Adrenal gland (tissue), 12 donors: Measurements from ENCODE around the gene COPE. TPM values are rescaled to one million over a fixed set of nuclear protein-coding genes. Genes with fewer than 3 reads are reported as not detected.
"Not testable (repeated sequence)": the region's sequence is repeated elsewhere in the genome, so short reads cannot be mapped to it uniquely, and the experiment has no call there.

Experiments used
- DNase-seq, 7 donors: peaks; one replicate each; pipeline ENCODE4 v3.0.0-alpha.2; 2019 to 2020
- H3K27ac ChIP-seq, 5 donors: fragments of 200-600 bp; sonication (generic) in 4 of 5; 1 replicate in 3 of 5; 2 replicates in 2 of 5; pipeline versions ENCODE4 v1.5.1 to v1.8.0; 2016 to 2020; ENCODE audit warnings: mild to moderate bottlenecking in 1 of 5
- H3K27me3 ChIP-seq: fragments of 200-600 bp; 2 replicates; pipeline ENCODE4 v1.8.0; 2021
- H3K36me3 ChIP-seq, 2 donors: fragments of 200-600 bp; replicated peaks in 1 of 2; 1 replicate in 1 of 2; 2 replicates in 1 of 2; pipeline versions ENCODE4 v1.5.1 to v1.8.0; 2018 to 2022
- H3K4me1 ChIP-seq, 2 donors: fragments of 200-600 bp; replicated peaks in 1 of 2; 1 replicate in 1 of 2; 2 replicates in 1 of 2; pipeline versions ENCODE4 v1.5.1 to v1.8.0; 2018 to 2021
- H3K4me3 ChIP-seq, 4 donors: fragments of 200-600 bp; sonication (generic) in 3 of 4; one replicate each; pipeline ENCODE4 v1.5.1; 2016 to 2018
- H3K9me3 ChIP-seq, 3 donors: fragments of 200-600 bp; sonication (generic) in 1 of 3; replicated peaks in 1 of 3; 1 replicate in 2 of 3; 2 replicates in 1 of 3; pipeline versions ENCODE4 v1.5.1 to v1.8.0; 2016 to 2021
- CTCF ChIP-seq, 6 experiments: fragments of 450-650 bp in 4 of 6; fragments of 200-600 bp in 2 of 6; sonication (generic) in 1 of 6; IDR thresholded peaks; 1 replicate in 5 of 6; 2 replicates in 1 of 6; pipeline versions ENCODE4 v1.5.1 to v1.8.0; 2016 to 2021; ENCODE audit warnings: antibody characterized with exemption in 6 of 6, mild to moderate bottlenecking in 2 of 6, moderate library complexity in 1 of 6
- POLR2A ChIP-seq, 2 donors: fragments of 450-650 bp; IDR thresholded peaks; one replicate each; pipeline ENCODE4 v1.6.1; 2017; ENCODE audit warnings: antibody characterized with exemption in 2 of 2, mild to moderate bottlenecking in 2 of 2, moderate library complexity in 1 of 2
- WGBS, 4 donors: extraction: QIAGEN DNeasy Blood & Tissue Kit in 2 of 4; methylation state at CpG; one replicate each; pipeline versions ENCODE4 v1.1.5 to v1.1.7; 2013 to 2017; 5-methylcytosine and 5-hydroxymethylcytosine counted together
- intact Hi-C, 2 donors: fragments of 100-400 bp; cut with DNase I; formaldehyde crosslinking; loops; one replicate each; pipeline versions ENCODE4 v1.14.1 to v1.15.0; 2022 to 2023
- polyA plus RNA-seq, 3 donors: library from polyadenylated mRNA; stranded (reverse); fragments of 200-250 nt in 2 of 3; fragments of 350-450 nt in 1 of 3; fragmentation: Illumina TruSeq in 1 of 3; extraction: RNeasy Lipid Tissue Mini Kit (QIAGEN cat#74804) in 1 of 3; gene quantifications; one replicate each; pipeline ENCODE4 v1.2.3, GENCODE V29; 2013 to 2014
- total RNA-seq, 9 donors: library from RNA; depleted of rRNA in 4 of 9; stranded (reverse); fragments of >200 nt in 4 of 9; fragments of 120-200 nt in 1 of 9; fragmentation: NEBNext Ultra II Directional in 1 of 9; extraction: Animal tissue kit (Norgen Biotek cat#: 25700) in 1 of 9; gene quantifications; one replicate each; pipeline versions ENCODE4 v1.1.0 to v1.2.4, GENCODE V29; 2013 to 2023
- donor health status: healthy with polysubstance abuse.
- donor health status: Bipolar disorder and iron deficiency.
- donor health status: DM: yes; HTN: yes; CAD: no.
- donor health status: DM: no; HTN: no; CAD: no.
- donor health status: DM: no; HTN: no; CAD: no.
- donor health status: DM: yes; HTN: yes; CAD: no.

The COPE gene
- total and polyA plus RNA-seq, 12 donors = 45.1 to 400 (median 298) TPM

- Histone ChIP-seq H3K4me3 (no peak overlapping the region), H3K36me3 (peaks cover 0 to 59% of the 10 kb centered on the region in 2 donors), H3K27me3 (no peaks in the 10 kb centered on the region), H3K9me3 (no peaks in the 10 kb centered on the region), H3K4me1 (peaks cover 19 to 20% of the 10 kb centered on the region in 2 donors), H3K27ac (no peak overlapping the region)
- WGBS, 4 donors = 76 to 88% (median 85%) methylated on average over 8 to 29 of the region's 29 CpGs
- peak in 1 of 7 donors; percentile 22 for DNase-seq
- TF ChIP-seq POLR2A (IDR thresholded peaks at IDR 0.05) = no peak
- no peak for TF ChIP-seq CTCF (IDR thresholded peaks at IDR 0.05)
- intact Hi-C loops = loop anchor here in 1 of 2 donors (10.0 kb wide), 1 partner anchor 458 kb away; no protein-coding TSS in a partner anchor
These were observed 3.2 kb upstream of the COPE start for GRCh38 chr19:18922228-18922985.

- WGBS, 4 donors = 94 to 98% (median 95%) methylated on average over 4 to 17 of the region's 17 CpGs
- peaks cover 21% of the 10 kb centered on the region in 2 donors for H3K4me1 ChIP-seq
- peaks cover 0 to 52% of the 10 kb centered on the region in 2 donors for H3K36me3 ChIP-seq
- H3K27ac ChIP-seq = no peak overlapping the region
- intact Hi-C loops = loop anchor here in 1 of 2 donors (10.0 kb wide), 1 partner anchor 457 kb away; no protein-coding TSS in a partner anchor
- H3K4me3 ChIP-seq = no peak overlapping the region
- TF ChIP-seq CTCF (IDR thresholded peaks at IDR 0.05) = no peak
- no peak for TF ChIP-seq POLR2A (IDR thresholded peaks at IDR 0.05)
- DNase-seq = no peak
- H3K27me3 ChIP-seq = no peaks in the 10 kb centered on the region
- no peaks in the 10 kb centered on the region for H3K9me3 ChIP-seq
These were observed 2.4 kb upstream of the COPE start for GRCh38 chr19:18921593-18921992.

GRCh38 chr19:18920400-18920799 is 1.2 kb upstream of the COPE start:
- H3K27me3 ChIP-seq = no peaks in the 10 kb centered on the region
- DNase-seq = no peak
- H3K27ac ChIP-seq = peak overlapping the region in 1 of 5 donors; percentile 73
- peaks cover 21 to 26% of the 10 kb centered on the region in 2 donors for H3K4me1 ChIP-seq
- intact Hi-C loops = loop anchor here in 1 of 2 donors (10.0 kb wide), 1 partner anchor 456 kb away; no protein-coding TSS in a partner anchor
- TF ChIP-seq POLR2A (IDR thresholded peaks at IDR 0.05) (no peak), CTCF (IDR thresholded peaks at IDR 0.05) (no peak)
- 36 to 57% (median 51%) methylated on average over 5 to 9 of the region's 9 CpGs for WGBS, 4 donors
- H3K9me3 ChIP-seq = no peaks in the 10 kb centered on the region
- H3K36me3 ChIP-seq = peaks cover 0 to 40% of the 10 kb centered on the region in 2 donors
- H3K4me3 ChIP-seq = peak overlapping the region in 2 of 4 donors; percentile 71 to 79

- no peak for DNase-seq
- intact Hi-C loops = loop anchor here in 1 of 2 donors (10.0 kb wide), 1 partner anchor 455 kb away; no protein-coding TSS in a partner anchor
- H3K27ac ChIP-seq = peak overlapping the region in 4 of 5 donors; percentile 3 to 73 (median 68)
- H3K4me1 ChIP-seq = peaks cover 21 to 32% of the 10 kb centered on the region in 2 donors
- no peaks in the 10 kb centered on the region for H3K9me3 ChIP-seq
- H3K36me3 ChIP-seq = peaks cover 0 to 35% of the 10 kb centered on the region in 2 donors
- TF ChIP-seq POLR2A (IDR thresholded peaks at IDR 0.05) (no peak), CTCF (IDR thresholded peaks at IDR 0.05) (no peak)
- WGBS, 4 donors = 0 to 1% (median 0%) methylated on average over 15 of the region's 15 CpGs
- H3K27me3 ChIP-seq = no peaks in the 10 kb centered on the region
- H3K4me3 ChIP-seq = peak overlapping the region; percentile 30 to 80 (median 75)
These were observed 670 bp upstream of the COPE start for GRCh38 chr19:18919900-18920214.

GRCh38 chr19:18917593-18917992 is 1.6 kb downstream of the COPE start:
- H3K27me3 ChIP-seq, intact Hi-C loops, H3K4me3 ChIP-seq, H3K27ac ChIP-seq, H3K9me3 ChIP-seq: not testable (repeated sequence)
- peaks cover 21 to 33% of the 10 kb centered on the region in 2 donors for H3K4me1 ChIP-seq
- H3K36me3 ChIP-seq = peaks cover 0 to 25% of the 10 kb centered on the region in 2 donors
- WGBS, 4 donors = 72 to 82% (median 78%) methylated on average over 7 to 9 of the region's 9 CpGs
- peak in 1 of 7 donors; percentile 22 for DNase-seq
